IMR-90 (cell line): Measurements from ENCODE around the gene OR4N5. TPM values are rescaled to one million over a fixed set of nuclear protein-coding genes. Genes with fewer than 3 reads are reported as not detected.

Experiments used
- ATAC-seq: fragments of 200-7000 bp; cut with Tn5 transposase; 2 replicates; pipeline ENCODE4 v1.9.1; 2020; ENCODE audit warnings: low read depth, mild to moderate bottlenecking, moderate library complexity
- BruUV-seq: library from RNA; stranded (reverse); fragments of 400-500 nt; replicated peaks from 2 replicates; lab custom pipeline; 2021; lab: Mats Ljungman, UMichigan
- CTCF ChIA-PET: fragments of 300-600 bp; formaldehyde crosslinking; extraction: SDS; loops from one replicate; lab custom pipeline; 2021; ENCODE audit warnings: antibody characterized with exemption; lab: Yijun Ruan, JAX
- POLR2A ChIA-PET: fragments of 300-600 bp; sonication (Branson Sonifier 250); formaldehyde crosslinking; loops from one replicate; lab custom pipeline; 2022; ENCODE audit warnings: antibody characterized with exemption; ENCODE audit not compliant: unreplicated experiment; lab: Charles Lee
- DNase-seq: peaks from one replicate; pipeline ENCODE4 v3.0.0; 2013
- H2AFZ ChIP-seq: replicated peaks from 2 replicates; pipeline ENCODE3; 2013; ENCODE audit warnings: low read length, mild to moderate bottlenecking; ENCODE audit not compliant: poor library complexity
- H2AK5ac ChIP-seq: 2 replicates; pipeline ENCODE4 v1.6.1; 2013; ENCODE audit warnings: low read depth, low read length, inconsistent platforms
- H2AK9ac ChIP-seq: replicated peaks from 2 replicates; pipeline ENCODE3; 2013; ENCODE audit warnings: mild to moderate bottlenecking, low read depth, low read length, moderate library complexity; ENCODE audit not compliant: poor library complexity
- H2BK120ac ChIP-seq: 2 replicates; pipeline ENCODE4 v1.6.1; 2013; ENCODE audit warnings: low read depth, low read length, inconsistent platforms
- H2BK15ac ChIP-seq: 3 replicates; pipeline ENCODE4 v1.6.1; 2013; ENCODE audit warnings: low read depth, low read length, inconsistent platforms
- H2BK20ac ChIP-seq: 2 replicates; pipeline ENCODE4 v1.6.1; 2013; ENCODE audit warnings: low read depth, mild to moderate bottlenecking, inconsistent platforms, low read length, moderate library complexity
- H2BK5ac ChIP-seq: 2 replicates; pipeline ENCODE4 v1.6.1; 2013; ENCODE audit warnings: mild to moderate bottlenecking, low read depth, low read length, inconsistent platforms; ENCODE audit not compliant: poor library complexity, severe bottlenecking
- H3K14ac ChIP-seq: replicated peaks from 2 replicates; pipeline ENCODE4 v1.6.1; 2013; ENCODE audit warnings: low read depth, low read length, inconsistent platforms
- H3K18ac ChIP-seq: 2 replicates; pipeline ENCODE4 v1.6.1; 2013; ENCODE audit warnings: low read depth, low read length, control low read depth
- H3K23ac ChIP-seq: 2 replicates; pipeline ENCODE4 v1.6.1; 2013; ENCODE audit warnings: low read depth, low read length, inconsistent platforms
- H3K27ac ChIP-seq: 2 replicates; pipeline ENCODE4 v1.5.1; 2013; ENCODE audit warnings: mild to moderate bottlenecking, control low read depth, low read length; ENCODE audit not compliant: insufficient read depth
- H3K27me3 ChIP-seq: 2 replicates; pipeline ENCODE4 v1.6.1; 2013; ENCODE audit warnings: low read length; ENCODE audit not compliant: control insufficient read depth, insufficient read depth
- H3K36me3 ChIP-seq: 2 replicates; pipeline ENCODE4 v1.6.1; 2013; ENCODE audit warnings: low read length, mixed read lengths; ENCODE audit not compliant: control insufficient read depth, insufficient read depth
- H3K4ac ChIP-seq: 2 replicates; pipeline ENCODE4 v1.6.1; 2013; ENCODE audit warnings: low read depth, low read length, inconsistent platforms
- H3K4me1 ChIP-seq: 2 replicates; pipeline ENCODE4 v1.6.1; 2013; ENCODE audit warnings: low read length, mixed read lengths; ENCODE audit not compliant: control insufficient read depth, insufficient read depth
- H3K4me2 ChIP-seq: 2 replicates; pipeline ENCODE4 v1.6.1; 2013; ENCODE audit warnings: low read depth, mild to moderate bottlenecking, control low read depth, low read length, moderate library complexity
- H3K4me3 ChIP-seq: 2 replicates; pipeline ENCODE4 v1.5.1; 2013; ENCODE audit warnings: low read depth, mild to moderate bottlenecking, control low read depth, low read length, moderate library complexity; ENCODE audit not compliant: insufficient read depth
- H3K56ac ChIP-seq: 2 replicates; pipeline ENCODE4 v1.6.1; 2013; ENCODE audit warnings: low read length, inconsistent platforms; ENCODE audit not compliant: insufficient read depth; ENCODE audit errors: extremely low read depth
- H3K79me1 ChIP-seq, 2 experiments: 2 replicates each; pipeline ENCODE4 v1.6.1; 2013; ENCODE audit warnings: low read length in 2 of 2, inconsistent platforms in 1 of 2, low read depth in 1 of 2
- H3K9ac ChIP-seq: 2 replicates; pipeline ENCODE4 v1.6.1; 2013; ENCODE audit warnings: low read depth, low read length, control low read depth
- H3K9me1 ChIP-seq: 2 replicates; pipeline ENCODE4 v1.6.1; 2013; ENCODE audit warnings: low read length, inconsistent platforms; ENCODE audit not compliant: insufficient read depth
- H3K9me3 ChIP-seq: 2 replicates; pipeline ENCODE4 v1.6.1; 2013; ENCODE audit warnings: low read length; ENCODE audit not compliant: control insufficient read depth, insufficient read depth
- H4K20me1 ChIP-seq: 2 replicates; pipeline ENCODE4 v1.6.1; 2013; ENCODE audit warnings: low read length, inconsistent platforms; ENCODE audit not compliant: insufficient read depth
- H4K5ac ChIP-seq: 2 replicates; pipeline ENCODE4 v1.6.1; 2013; ENCODE audit warnings: mild to moderate bottlenecking, low read depth, low read length, control low read depth
- H4K8ac ChIP-seq, 2 experiments: 2 replicates each; pipeline ENCODE4 v1.6.1; 2013; ENCODE audit warnings: low read depth in 2 of 2, low read length in 2 of 2, control low read depth in 1 of 2, inconsistent platforms in 1 of 2
- H4K91ac ChIP-seq: 2 replicates; pipeline ENCODE4 v1.6.1; 2013; ENCODE audit warnings: low read depth, low read length, inconsistent platforms; ENCODE audit not compliant: insufficient read depth
- BHLHE40 ChIP-seq: fragments of 150-350 bp; IDR thresholded peaks from 2 replicates; pipeline ENCODE4 v1.6.1; 2016; ENCODE audit warnings: mild to moderate bottlenecking, low read depth, low read length
- FOS ChIP-seq: fragments of 150-350 bp; IDR thresholded peaks from 2 replicates; pipeline ENCODE4 v1.6.1; 2016; ENCODE audit warnings: low read depth, low read length
- MAFK ChIP-seq: IDR thresholded peaks from 2 replicates; pipeline ENCODE4 v1.6.1; 2012; ENCODE audit warnings: low read depth, low read length, improper control_type of control experiment
- MXI1 ChIP-seq: IDR thresholded peaks from 2 replicates; pipeline ENCODE4 v1.6.1; 2012; ENCODE audit warnings: low read depth, mild to moderate bottlenecking, low read length, moderate library complexity, borderline replicate concordance
- NFE2L2 ChIP-seq: fragments of 150-350 bp; IDR thresholded peaks from 2 replicates; pipeline ENCODE4 v1.6.1; 2016; ENCODE audit warnings: low read depth, mild to moderate bottlenecking, low read length
- POLR2A ChIP-seq: IDR thresholded peaks from 2 replicates; pipeline ENCODE4 v1.6.1; 2012; ENCODE audit warnings: mild to moderate bottlenecking, low read depth, low read length
- RAD21 ChIP-seq: IDR thresholded peaks from 2 replicates; pipeline ENCODE4 v1.6.1; 2012; ENCODE audit warnings: low read length, improper control_type of control experiment
- RCOR1 ChIP-seq: IDR thresholded peaks from 2 replicates; pipeline ENCODE4 v1.6.1; 2012; ENCODE audit warnings: mild to moderate bottlenecking, low read length, improper control_type of control experiment; ENCODE audit not compliant: insufficient replicate concordance
- RFX5 ChIP-seq: IDR thresholded peaks from 2 replicates; pipeline ENCODE4 v1.8.0; 2012; ENCODE audit warnings: low read depth, mild to moderate bottlenecking, low read length, moderate library complexity
- SMC3 ChIP-seq: fragments of 150-350 bp; IDR thresholded peaks from 2 replicates; pipeline ENCODE4 v1.6.1; 2016; ENCODE audit warnings: low read depth, mild to moderate bottlenecking, antibody characterized with exemption, low read length, moderate library complexity
- dilution Hi-C: fragments of 300-500 bp; cut with HindIII; formaldehyde crosslinking; loops from one replicate; pipeline ENCODE4 v1.14.3; 2018; ENCODE audit warnings: low sequenced_read_pairs; ENCODE audit not compliant: unreplicated experiment
- in situ Hi-C: fragments of 300-500 bp; cut with MboI; formaldehyde crosslinking; loops from 3 replicates; pipeline ENCODE4 v1.14.3; 2019; ENCODE audit warnings: low sequenced_read_pairs, inconsistent platforms, mixed read lengths
- intact Hi-C: fragments of 100-400 bp; cut with micrococcal nuclease; formaldehyde crosslinking; loops from 2 replicates; pipeline ENCODE4 v1.10.0; 2022
- polyA plus RNA-seq, 3 experiments: library from polyadenylated mRNA; depleted of rRNA; stranded (reverse); fragments of >200 nt; gene quantifications; 2 replicates each; pipeline ENCODE4 v1.2.3, GENCODE V29; 2012; ENCODE audit warnings: low replicate concordance in 1 of 3
- total RNA-seq: library from RNA; depleted of rRNA; stranded (reverse); fragments of >200 nt; gene quantifications from 2 replicates; pipeline ENCODE4 v1.2.3, GENCODE V29; 2012
- TF ChIP-seq, protein P1 (sequence below): fragments of 150-350 bp; IDR thresholded peaks from 2 replicates; pipeline ENCODE4 v1.6.1; 2017; ENCODE audit warnings: mild to moderate bottlenecking, antibody characterized with exemption, low read length, low read depth
- TF ChIP-seq, protein P2 (sequence below): conservative IDR thresholded peaks from 2 replicates; pipeline ENCODE4 v1.5.1; 2012; ENCODE audit warnings: mild to moderate bottlenecking, low read depth, low read length, improper control_type of control experiment

Gene OR4N5
- total and polyA plus RNA-seq, 2 of the 4 experiments (the other 2 are of a cell fraction): not detected

DNA sequence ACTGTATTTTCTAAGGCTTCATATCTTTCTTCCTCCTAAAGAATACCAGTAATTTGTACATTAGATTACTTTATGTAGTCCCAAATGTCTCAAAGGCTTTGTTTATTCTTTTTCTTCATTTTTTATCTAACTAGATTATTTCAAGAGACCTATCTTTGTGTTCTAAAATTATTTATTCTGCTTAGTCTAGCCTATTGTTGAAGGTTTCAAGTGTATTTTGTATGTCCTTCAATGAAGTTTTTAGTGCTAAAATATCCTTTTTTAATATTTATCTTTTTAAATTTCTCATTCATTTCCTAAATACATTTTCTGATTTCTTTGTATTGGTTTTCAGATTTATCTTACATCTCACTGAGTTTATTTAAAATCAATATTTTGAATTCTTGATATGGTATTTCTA lies 25.8 kb downstream of the OR4N5 start:
- POLR2A ChIA-PET: no interaction called here
- in situ Hi-C loops: no loop called here

More for the DNA sequence above, 25.8 kb downstream of the OR4N5 start:
- Histone ChIP-seq H3K4ac (no peak overlapping the region), H3K79me1 (no peaks in the 10 kb centered on the region), H2BK120ac (no peak overlapping the region), H2BK15ac (no peak overlapping the region), H3K14ac (no peak overlapping the region), H3K4me2 (no peak overlapping the region), H4K5ac (no peak overlapping the region), H3K9ac (no peak overlapping the region), H2AK5ac (no peak overlapping the region), H2BK5ac (no peak overlapping the region), H3K4me1 (no peaks in the 10 kb centered on the region), H2AK9ac (no peak overlapping the region), H3K27ac (no peak overlapping the region), H3K9me1 (no peaks in the 10 kb centered on the region), H3K18ac (no peak overlapping the region), H2AFZ (no peak overlapping the region), H4K8ac (no peak overlapping the region), H3K36me3 (no peaks in the 10 kb centered on the region), H3K23ac (no peak overlapping the region), H3K4me3 (no peak overlapping the region), H4K91ac (no peak overlapping the region), H3K56ac (no peak overlapping the region), H3K27me3 (no peaks in the 10 kb centered on the region), H3K9me3 (peaks cover 8% of the 10 kb centered on the region), H4K20me1 (no peaks in the 10 kb centered on the region), H2BK20ac (no peak overlapping the region)
- CTCF ChIA-PET: no interaction called here
- no TSS peak for BruUV-seq
- ATAC-seq: no peak
- TF ChIP-seq, protein P1, sequence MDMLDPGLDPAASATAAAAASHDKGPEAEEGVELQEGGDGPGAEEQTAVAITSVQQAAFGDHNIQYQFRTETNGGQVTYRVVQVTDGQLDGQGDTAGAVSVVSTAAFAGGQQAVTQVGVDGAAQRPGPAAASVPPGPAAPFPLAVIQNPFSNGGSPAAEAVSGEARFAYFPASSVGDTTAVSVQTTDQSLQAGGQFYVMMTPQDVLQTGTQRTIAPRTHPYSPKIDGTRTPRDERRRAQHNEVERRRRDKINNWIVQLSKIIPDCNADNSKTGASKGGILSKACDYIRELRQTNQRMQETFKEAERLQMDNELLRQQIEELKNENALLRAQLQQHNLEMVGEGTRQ: no peak
- no peak for TF ChIP-seq SMC3
- TF ChIP-seq RFX5: no peak
- TF ChIP-seq, protein P2, sequence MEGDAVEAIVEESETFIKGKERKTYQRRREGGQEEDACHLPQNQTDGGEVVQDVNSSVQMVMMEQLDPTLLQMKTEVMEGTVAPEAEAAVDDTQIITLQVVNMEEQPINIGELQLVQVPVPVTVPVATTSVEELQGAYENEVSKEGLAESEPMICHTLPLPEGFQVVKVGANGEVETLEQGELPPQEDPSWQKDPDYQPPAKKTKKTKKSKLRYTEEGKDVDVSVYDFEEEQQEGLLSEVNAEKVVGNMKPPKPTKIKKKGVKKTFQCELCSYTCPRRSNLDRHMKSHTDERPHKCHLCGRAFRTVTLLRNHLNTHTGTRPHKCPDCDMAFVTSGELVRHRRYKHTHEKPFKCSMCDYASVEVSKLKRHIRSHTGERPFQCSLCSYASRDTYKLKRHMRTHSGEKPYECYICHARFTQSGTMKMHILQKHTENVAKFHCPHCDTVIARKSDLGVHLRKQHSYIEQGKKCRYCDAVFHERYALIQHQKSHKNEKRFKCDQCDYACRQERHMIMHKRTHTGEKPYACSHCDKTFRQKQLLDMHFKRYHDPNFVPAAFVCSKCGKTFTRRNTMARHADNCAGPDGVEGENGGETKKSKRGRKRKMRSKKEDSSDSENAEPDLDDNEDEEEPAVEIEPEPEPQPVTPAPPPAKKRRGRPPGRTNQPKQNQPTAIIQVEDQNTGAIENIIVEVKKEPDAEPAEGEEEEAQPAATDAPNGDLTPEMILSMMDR: no peak
- no peak for TF ChIP-seq RCOR1
- no peak for TF ChIP-seq MAFK
- TF ChIP-seq RAD21: no peak
- TF ChIP-seq FOS: no peak
- TF ChIP-seq BHLHE40: no peak
- no peak for TF ChIP-seq NFE2L2
- no peak for TF ChIP-seq POLR2A
- TF ChIP-seq MXI1: no peak
- DNase-seq: no peak
- dilution Hi-C loops (no loop called here), intact Hi-C loops (no loop called here)
